Pancreas (tissue), 10 donors: ENCODE data around the gene R3HDM4. TPM values are rescaled to one million over a fixed set of nuclear protein-coding genes. Genes with fewer than 3 reads are reported as not detected.
A peak's percentile ranks its signal among the peaks of the same experiment; 100 is the strongest.

ENCODE experiments used
- ATAC-seq, 4 donors: fragments of 200-7000 bp; cut with Tn5 transposase; one replicate each; pipeline versions ENCODE4 v1.8.0 to v1.9.1; 2020; ENCODE audit warnings: mild to moderate bottlenecking in 4 of 4, moderate library complexity in 4 of 4
- DNase-seq, 6 donors: peaks; one replicate each; pipeline ENCODE4 v3.0.0-alpha.2; 2020
- FAIRE-seq: peaks from 2 replicates; lab custom pipeline; 2012; peaks lifted over from hg19 to GRCh38; lab: Jason Lieb, UNC
- H3K27ac ChIP-seq, 4 donors: fragments of 200-600 bp; sonication (generic); 1 replicate in 3 of 4; 2 replicates in 1 of 4; pipeline versions ENCODE4 v1.5.0 to v1.8.0; 2020
- H3K27me3 ChIP-seq, 4 donors: fragments of 200-600 bp; one replicate each; pipeline ENCODE4 v1.8.0; 2021
- H3K36me3 ChIP-seq, 3 donors: fragments of 200-600 bp; sonication (generic) in 1 of 3; one replicate each; pipeline versions ENCODE4 v1.5.0 to v1.8.0; 2020 to 2021
- H3K4me1 ChIP-seq, 3 donors: fragments of 200-600 bp; one replicate each; pipeline ENCODE4 v1.8.0; 2021
- H3K4me3 ChIP-seq, 4 donors: fragments of 200-600 bp; sonication (generic) in 2 of 4; one replicate each; pipeline versions ENCODE4 v1.5.0 to v1.8.0; 2020 to 2021
- H3K9me3 ChIP-seq, 4 donors: fragments of 200-600 bp; one replicate each; pipeline ENCODE4 v1.8.0; 2021
- CTCF ChIP-seq, 4 donors: fragments of 200-600 bp; sonication (generic) in 3 of 4; IDR thresholded peaks; one replicate each; pipeline versions ENCODE4 v1.5.0 to v1.8.0; 2021; ENCODE audit warnings: antibody characterized with exemption in 4 of 4
- WGBS, 2 donors: extraction: QIAGEN DNeasy Blood & Tissue Kit; methylation state at CpG; one replicate each; pipeline ENCODE4 v1.1.7; 2013; 5-methylcytosine and 5-hydroxymethylcytosine counted together
- intact Hi-C, 3 donors: fragments of 100-400 bp; cut with DNase I; formaldehyde crosslinking; loops; one replicate each; pipeline versions ENCODE4 v1.11.1 to v1.14.2; 2022
- polyA plus RNA-seq, 2 donors: library from polyadenylated mRNA; stranded (reverse); fragments of 200-250 nt; gene quantifications; one replicate each; pipeline ENCODE4 v1.2.3, GENCODE V29; 2013
- total RNA-seq, 6 donors: library from RNA; stranded (reverse); fragmentation: NEBNext Ultra II Directional in 4 of 6; extraction: Animal tissue kit (Norgen Biotek cat#: 25700) in 4 of 6; gene quantifications; one replicate each; pipeline versions ENCODE4 v1.2.1 to v1.2.4, GENCODE V29; 2021 to 2023
- donor health status: healthy with polysubstance abuse.
- donor health status: DM: no; HTN: no; CAD: no; lungs with moderate emphysema.
- donor health status: DM: no; HTN: no; CAD: no.
- donor health status: control.
- donor health status: control.
- donor health status: Bipolar disorder and iron deficiency.
- donor health status: DM: yes; HTN: yes; CAD: no.
- donor health status: DM: no; HTN: no; CAD: no.
- donor health status: DM: no; HTN: no; CAD: no.
- donor health status: DM: yes; HTN: yes; CAD: no.

Gene R3HDM4
- total and polyA plus RNA-seq, 8 donors: 21.6 to 57.2 (median 31.8) TPM

- intact Hi-C loops: loop anchor here in 2 of 3 donors (2.0 to 10.0 kb wide), 4 partner anchors 52 to 149 kb away; partner anchors contain the start of gene WDR18 (in 1 of the 2)
- no peak for TF ChIP-seq CTCF (IDR thresholded peaks at IDR 0.05)
- Histone ChIP-seq H3K9me3 (no peaks in the 10 kb centered on the region), H3K36me3 (no peaks in the 10 kb centered on the region), H3K27me3 (peaks cover 0 to 10% (median 2%) of the 10 kb centered on the region in 4 donors), H3K27ac (no peak overlapping the region), H3K4me3 (peak overlapping the region in 1 of 4 donors; percentile 31), H3K4me1 (peaks cover 8 to 15% (median 13%) of the 10 kb centered on the region in 3 donors)
- DNase-seq (peak in 2 of 6 donors; percentile 48 to 83), FAIRE-seq (no peak), ATAC-seq (peak in 3 of 4 donors; percentile 23 to 36 (median 32))
- 10% methylated on average over 65 to 68 of the region's 68 CpGs for WGBS, 2 donors
These were observed 6.4 kb upstream of the R3HDM4 start for GRCh38 chr19:919199-920050.

GRCh38 chr19:918481-919198, 5.6 kb upstream of the R3HDM4 start:
- Histone ChIP-seq H3K27ac (no peak overlapping the region), H3K4me3 (no peak overlapping the region), H3K4me1 (peaks cover 8 to 15% (median 14%) of the 10 kb centered on the region in 3 donors), H3K9me3 (no peaks in the 10 kb centered on the region), H3K27me3 (peaks cover 0 to 10% (median 2%) of the 10 kb centered on the region in 4 donors), H3K36me3 (no peaks in the 10 kb centered on the region)
- no peak for TF ChIP-seq CTCF (IDR thresholded peaks at IDR 0.05)
- peak in 2 of 6 donors; percentile 46 to 85 for DNase-seq
- FAIRE-seq: no peak
- no peak for ATAC-seq
- intact Hi-C loops: loop anchor here in 1 of 3 donors (5.0 kb wide), 1 partner anchor 51 kb away; no protein-coding TSS in a partner anchor
- 2 to 4% methylated on average over 47 to 58 of the region's 58 CpGs for WGBS, 2 donors

- Histone ChIP-seq H3K4me1 (peaks cover 8 to 15% (median 15%) of the 10 kb centered on the region in 3 donors), H3K27ac (no peak overlapping the region), H3K27me3 (peaks cover 0 to 10% (median 2%) of the 10 kb centered on the region in 4 donors), H3K4me3 (peak overlapping the region in 1 of 4 donors; percentile 47), H3K9me3 (no peaks in the 10 kb centered on the region), H3K36me3 (no peaks in the 10 kb centered on the region)
- ATAC-seq (no peak), FAIRE-seq (no peak), DNase-seq (no peak)
- intact Hi-C loops: loop anchor here in 1 of 3 donors (5.0 kb wide), 1 partner anchor 51 kb away; no protein-coding TSS in a partner anchor
- no peak for TF ChIP-seq CTCF (IDR thresholded peaks at IDR 0.05)
- 5 to 10% methylated on average over 12 of the region's 12 CpGs for WGBS, 2 donors
These were observed 5.1 kb upstream of the R3HDM4 start for GRCh38 chr19:918152-918437.

- intact Hi-C loops: loop anchor here in 1 of 3 donors (5.0 kb wide), 1 partner anchor 50 kb away; no protein-coding TSS in a partner anchor
- DNase-seq (peak in 4 of 6 donors; percentile 45 to 81 (median 64)), FAIRE-seq (no peak), ATAC-seq (peak in 3 of 4 donors; percentile 8 to 29 (median 15))
- no peak within 1 kb of the TSS for H3K27ac ChIP-seq
- H3K4me3 ChIP-seq: peak within 1 kb of the TSS; percentile 7 to 47 (median 20)
- TF ChIP-seq CTCF (IDR thresholded peaks at IDR 0.05): peak in 3 of 4 donors; percentile 14 to 17 (median 16)
- peaks cover 0 to 10% (median 2%) of the 10 kb centered on the region in 4 donors for H3K27me3 ChIP-seq
- H3K36me3 ChIP-seq: no peaks in the 10 kb centered on the region
- H3K9me3 ChIP-seq: no peaks in the 10 kb centered on the region
- H3K4me1 ChIP-seq: peaks cover 8 to 15% (median 15%) of the 10 kb centered on the region in 3 donors
- WGBS, 2 donors: 1% methylated on average over 76 to 87 of the region's 87 CpGs
These were observed 4.5 kb upstream of the R3HDM4 start, which contains the start of gene KISS1R for GRCh38 chr19:917323-918151. Gene KISS1R, plus strand, starts transcription at chr19:917333. Its CDS starts 170 bp downstream, at chr19:917503.
